Raji (cell line): Measurements from ENCODE around the gene DDX1.

Experiments
- POLR2A ChIP-seq: IDR thresholded peaks from 2 replicates; pipeline ENCODE4 v1.6.1; 2011; ENCODE audit warnings: low read depth, low read length, control low read depth; ENCODE audit not compliant: insufficient read depth

Gene DDX1

GRCh38 chr2:15640261-15640711 lies 48.6 kb downstream of the DDX1 start:
- no peak for TF ChIP-seq POLR2A

GRCh38 chr2:15640784-15641183 lies 49.1 kb downstream of the DDX1 start:
- no peak for TF ChIP-seq POLR2A

- no peak for TF ChIP-seq POLR2A
These were observed 49.9 kb downstream of the DDX1 start for GRCh38 chr2:15641530-15641982.

GRCh38 chr2:15642011-15642814 lies 50.5 kb downstream of the DDX1 start:
- no peak for TF ChIP-seq POLR2A

GRCh38 chr2:15642815-15643500 lies 51.3 kb downstream of the DDX1 start:
- no peak for TF ChIP-seq POLR2A

- no peak for TF ChIP-seq POLR2A
These were observed 52.3 kb downstream of the DDX1 start for GRCh38 chr2:15643791-15644585.

- TF ChIP-seq POLR2A = no peak
These were observed 53.6 kb downstream of the DDX1 start for GRCh38 chr2:15645300-15645699.

- no peak for TF ChIP-seq POLR2A
These were observed 54.2 kb downstream of the DDX1 start for GRCh38 chr2:15645720-15646385.

GRCh38 chr2:15646661-15647060 lies 55.0 kb downstream of the DDX1 start:
- TF ChIP-seq POLR2A = no peak

GRCh38 chr2:15647622-15648590 lies 56.2 kb downstream of the DDX1 start:
- TF ChIP-seq POLR2A = no peak

- no peak for TF ChIP-seq POLR2A
These were observed 57.2 kb downstream of the DDX1 start for GRCh38 chr2:15648593-15649525.

- TF ChIP-seq POLR2A = no peak
These were observed 58.0 kb downstream of the DDX1 start for GRCh38 chr2:15649561-15650255.
